Measurements from ENCODE around the gene B4GALT7.

The B4GALT7 gene

DNA sequence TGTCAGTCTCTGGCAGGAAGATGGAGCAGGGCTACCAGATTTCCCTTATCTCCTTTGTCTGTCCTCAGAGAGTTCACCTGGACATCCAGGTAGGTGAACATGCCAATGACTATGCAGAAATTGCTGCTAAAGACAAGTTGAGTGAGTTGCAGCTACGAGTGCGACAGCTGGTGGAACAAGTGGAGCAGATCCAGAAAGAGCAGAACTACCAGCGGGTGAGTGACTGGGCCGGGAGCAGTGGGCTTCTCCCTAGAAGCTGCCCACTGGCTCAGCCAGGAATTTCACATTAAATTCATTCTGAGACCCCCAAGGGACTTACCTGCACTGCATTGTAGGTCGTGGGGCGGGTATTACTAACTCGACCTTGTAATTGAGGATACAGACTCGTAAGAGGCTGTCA, 5.9 kb upstream of the B4GALT7 start:
- no peak for DNase-seq

DNA sequence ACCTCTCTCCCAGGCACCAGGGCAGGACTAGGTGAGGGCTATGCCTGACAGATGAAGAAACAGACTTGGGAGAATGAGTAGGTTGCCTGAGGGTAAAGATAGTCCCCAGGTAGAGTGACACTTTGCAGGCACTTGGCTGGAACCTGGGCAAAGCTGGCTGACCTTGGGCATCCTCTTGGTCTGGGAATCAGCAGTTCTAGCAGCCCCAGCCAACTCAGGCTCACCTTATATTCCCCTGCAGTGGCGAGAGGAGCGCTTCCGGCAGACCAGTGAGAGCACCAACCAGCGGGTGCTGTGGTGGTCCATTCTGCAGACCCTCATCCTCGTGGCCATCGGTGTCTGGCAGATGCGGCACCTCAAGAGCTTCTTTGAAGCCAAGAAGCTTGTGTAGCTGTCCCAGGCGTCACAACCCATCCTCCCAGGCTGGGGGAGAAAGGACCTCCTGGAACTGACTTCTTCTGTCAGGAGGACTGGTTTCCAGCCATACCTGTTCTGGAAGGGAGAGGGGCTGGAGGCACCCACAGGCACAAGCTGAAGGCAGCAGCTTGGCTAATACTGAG, 4.8 kb upstream of the B4GALT7 start:
- no peak for DNase-seq

DNA sequence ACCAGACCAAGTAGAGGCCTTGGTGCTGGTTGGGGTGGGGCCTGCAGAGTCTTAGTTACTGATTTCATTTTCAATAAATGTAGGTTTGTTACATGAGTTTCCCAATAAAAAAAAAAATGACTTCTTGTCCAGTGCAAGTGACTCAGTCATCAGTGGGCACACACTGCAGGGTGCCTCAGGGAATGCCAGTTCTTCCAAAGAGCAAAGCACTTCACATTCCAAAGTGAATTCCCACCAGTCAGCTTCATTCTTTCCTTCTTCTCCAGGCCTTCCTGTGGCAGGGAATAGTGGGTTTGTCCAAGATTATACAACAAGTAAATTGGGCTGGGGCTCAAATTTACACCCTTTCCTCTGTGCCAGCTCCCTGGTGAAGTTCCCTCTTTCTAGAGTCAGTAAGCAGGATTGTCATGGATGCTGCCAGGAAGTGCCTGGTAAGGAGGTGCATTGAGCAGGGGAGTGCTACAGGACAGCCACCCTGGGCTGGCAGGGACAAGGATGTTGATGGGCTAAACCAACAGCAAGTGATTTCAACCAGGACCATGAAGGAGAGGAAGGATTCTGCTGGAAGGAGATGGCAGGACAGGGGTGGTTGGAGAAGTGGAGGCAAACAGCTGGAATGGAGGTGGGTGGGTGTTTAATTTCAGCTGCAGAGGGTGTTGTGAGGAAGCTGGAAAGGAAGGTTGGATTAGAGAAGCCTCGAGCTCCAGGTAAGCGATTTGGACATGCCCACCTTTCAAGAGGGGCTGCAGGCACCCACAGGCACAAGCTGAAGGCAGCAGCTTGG, 3.7 kb upstream of the B4GALT7 start:
- no peak for DNase-seq

GRCh38 chr5:177596775-177597238, 3.1 kb upstream of the B4GALT7 start:
- DNase-seq: no peak

- DNase-seq: no peak
These were observed 1.5 kb upstream of the B4GALT7 start for GRCh38 chr5:177598477-177598876.

GRCh38 chr5:177600508-177601018, 631 bp downstream of the B4GALT7 start:
- peak; percentile 11 for DNase-seq

DNA sequence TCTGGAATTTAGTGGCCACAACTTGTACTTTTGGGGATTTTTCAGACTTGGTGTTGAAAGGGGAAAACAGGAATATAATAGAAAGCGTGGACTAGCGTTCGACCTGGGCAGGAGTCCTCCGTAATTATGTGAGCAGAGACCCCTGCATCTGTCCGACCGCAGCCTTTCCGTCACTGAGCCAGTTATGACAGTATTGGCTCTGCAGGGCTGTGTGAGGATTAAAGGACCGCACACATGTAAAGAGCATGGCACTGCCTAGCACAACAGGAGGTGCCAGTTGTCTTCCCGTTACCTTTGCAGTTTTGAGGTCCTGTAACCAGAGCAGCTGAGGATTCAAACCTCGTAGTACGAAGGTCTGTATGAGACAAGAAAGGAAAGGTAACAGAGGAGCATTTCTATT, 1.2 kb downstream of the B4GALT7 start:
- no peak for DNase-seq

DNA sequence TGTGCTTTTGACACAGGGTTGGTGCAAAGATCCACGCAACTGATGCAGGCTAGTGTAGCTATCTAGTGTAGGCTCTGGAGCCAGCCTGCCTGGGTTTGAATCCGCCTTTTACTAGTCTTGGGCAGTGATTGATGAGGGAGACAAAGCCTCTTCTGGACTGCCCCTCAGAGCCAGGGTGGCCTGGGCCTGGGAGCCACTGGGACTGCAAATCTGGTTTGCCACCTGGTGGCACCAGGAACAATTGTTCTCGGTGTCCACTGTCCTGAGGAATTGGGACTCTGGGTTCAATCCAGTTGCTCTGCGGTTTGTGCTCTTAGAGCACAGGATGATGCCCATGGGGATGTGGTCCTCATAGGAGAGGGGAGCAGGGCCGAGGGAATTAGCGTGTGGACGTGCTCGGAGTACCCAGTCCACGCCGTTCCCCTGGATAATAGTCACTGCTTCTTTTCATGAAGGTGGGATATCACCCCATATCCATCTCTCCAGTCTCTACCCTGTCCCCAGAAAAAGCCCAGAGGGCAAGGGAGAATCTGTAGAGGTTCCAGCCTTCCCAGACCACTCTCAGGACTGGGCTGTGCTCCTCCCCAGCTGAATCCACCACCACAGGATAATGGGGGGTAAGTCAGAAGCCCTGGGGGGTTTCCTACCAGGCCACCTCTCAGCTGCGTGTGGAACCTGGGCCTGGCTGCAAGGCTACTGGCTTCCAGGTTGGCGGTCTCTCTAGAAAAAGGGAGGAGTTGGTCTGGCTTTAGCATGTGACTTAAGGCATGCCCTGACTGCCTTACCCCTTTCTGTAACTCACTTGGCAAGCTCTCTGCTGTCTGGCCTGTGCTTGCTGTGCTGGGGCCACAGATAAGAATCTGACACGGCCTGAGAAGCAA, 1.9 kb downstream of the B4GALT7 start:
- no peak for DNase-seq

DNA sequence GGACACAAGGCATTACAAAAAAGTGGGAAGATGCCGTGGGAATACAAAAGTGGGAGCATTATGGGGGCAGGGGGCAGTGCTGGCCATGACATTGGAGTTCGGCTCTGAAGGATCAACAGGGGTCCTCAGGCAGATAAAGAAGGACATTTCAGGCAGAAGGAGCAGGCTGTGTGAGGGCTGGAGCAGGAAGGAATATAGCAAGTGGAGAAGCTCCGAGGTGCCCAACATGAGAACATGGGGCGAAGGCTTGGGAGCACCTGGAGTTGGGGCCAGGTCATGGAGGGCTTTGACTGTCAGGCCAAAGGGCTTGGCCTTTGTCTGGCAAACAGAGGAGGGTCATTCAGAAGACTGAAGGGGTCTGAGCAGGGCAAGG, 2.5 kb downstream of the B4GALT7 start:
- DNase-seq: no peak

GRCh38 chr5:177603631-177604030, 3.7 kb downstream of the B4GALT7 start:
- no peak for DNase-seq

- no peak for DNase-seq
These were observed 4.2 kb downstream of the B4GALT7 start for GRCh38 chr5:177604116-177604521.

DNA sequence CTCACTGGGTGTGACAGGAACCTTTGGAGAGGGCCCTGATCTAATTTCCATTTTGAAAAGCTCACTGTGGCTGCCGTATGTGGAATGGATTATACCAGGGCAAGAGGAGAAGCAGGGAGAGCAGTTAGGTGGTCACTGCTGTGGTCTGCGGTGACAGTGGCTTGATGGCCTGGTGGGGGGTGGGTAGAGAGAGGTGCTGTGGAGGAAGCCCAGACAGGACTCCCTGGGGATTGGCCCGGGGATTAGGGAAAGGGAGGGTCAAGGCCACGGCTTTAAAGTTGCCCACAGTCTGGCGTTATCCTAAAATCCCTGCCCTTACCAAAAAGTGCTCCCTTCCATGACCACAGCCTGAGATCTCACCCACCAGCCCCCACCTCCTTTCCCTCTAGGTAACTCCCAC, 4.7 kb downstream of the B4GALT7 start:
- no peak for DNase-seq

GRCh38 chr5:177605078-177605477, 5.1 kb downstream of the B4GALT7 start:
- DNase-seq: no peak

DNA sequence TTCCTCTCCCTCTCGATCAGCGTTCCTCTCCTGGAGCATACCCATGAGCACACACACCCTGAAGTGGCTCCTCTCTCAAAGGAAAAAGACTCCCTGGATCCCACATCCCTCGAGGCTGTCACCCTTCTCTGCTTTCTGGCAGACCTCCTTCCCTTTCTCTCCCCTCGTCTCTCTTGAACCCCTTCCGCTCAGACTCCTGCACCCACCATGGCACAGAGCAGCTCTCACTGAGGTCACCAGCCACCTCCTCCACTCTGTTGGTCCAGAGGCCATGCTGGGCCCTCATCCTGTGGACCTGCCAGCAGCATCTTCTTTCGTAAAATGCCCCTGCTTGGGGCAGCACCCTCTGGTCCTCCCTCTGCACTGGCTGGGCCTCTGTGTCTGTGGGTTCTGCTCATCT, 5.7 kb downstream of the B4GALT7 start:
- DNase-seq: no peak

GRCh38 chr5:177606071-177607051, 6.4 kb downstream of the B4GALT7 start:
- no peak for DNase-seq

- no peak for DNase-seq
These were observed 7.2 kb downstream of the B4GALT7 start for GRCh38 chr5:177607115-177607451.

- peak; percentile 62 for DNase-seq
These were observed 7.7 kb downstream of the B4GALT7 start for GRCh38 chr5:177607452-177608192.

GRCh38 chr5:177608243-177609075, 8.5 kb downstream of the B4GALT7 start:
- DNase-seq: no peak

GRCh38 chr5:177609076-177610059, 9.4 kb downstream of the B4GALT7 start:
- DNase-seq: no peak

All from CD4-positive, alpha-beta T cell treated with Interleukin-10 for 1 hour (primary cell).